CD4-positive, alpha-beta T cell (primary cell): Measurements from ENCODE around the gene CLSTN1. TPM values are rescaled to one million over a fixed set of nuclear protein-coding genes. Genes with fewer than 3 reads are reported as not detected.

Source experiments
- ATAC-seq: fragments of 200-7000 bp; cut with Tn5 transposase; one replicate; pipeline ENCODE4 v1.10.0; 2022; ENCODE audit warnings: mild to moderate bottlenecking; ENCODE audit not compliant: poor library complexity
- CTCF ChIA-PET: fragments of 350-600 bp; sonication (Branson Sonifier 250); formaldehyde crosslinking; loops from one replicate; lab custom pipeline; 2021; ENCODE audit warnings: antibody characterized with exemption, inconsistent platforms; lab: Charles Lee
- POLR2A ChIA-PET: fragments of 350-600 bp; sonication (Branson Sonifier 250); formaldehyde crosslinking; loops from one replicate; lab custom pipeline; 2021; ENCODE audit warnings: antibody characterized with exemption, inconsistent platforms; lab: Charles Lee
- DNase-seq, 14 experiments: peaks; one replicate each; pipeline ENCODE4 v3.0.0-alpha.2; 2013 to 2020; ENCODE audit warnings: mixed read lengths in 2 of 14
- H3K27ac ChIP-seq, 2 donors: one replicate each; pipeline versions ENCODE4 v1.5.1 to v1.7.0; 2013; ENCODE audit warnings: low read length in 2 of 2, low read depth in 1 of 2, mild to moderate bottlenecking in 1 of 2
- H3K27me3 ChIP-seq, 2 experiments: 1 replicate in 1 of 2; 2 replicates in 1 of 2; pipeline versions ENCODE4 v1.6.1 to v1.7.0; 2013; ENCODE audit warnings: low read length in 2 of 2, control low read depth in 1 of 2, mild to moderate bottlenecking in 1 of 2, moderate library complexity in 1 of 2; ENCODE audit not compliant: insufficient read depth in 2 of 2, control insufficient read depth in 1 of 2
- H3K36me3 ChIP-seq: one replicate; pipeline ENCODE4 v1.6.1; 2013; ENCODE audit warnings: low read length, control low read depth; ENCODE audit not compliant: insufficient read depth
- H3K4me1 ChIP-seq: one replicate; pipeline ENCODE4 v1.6.1; 2013; ENCODE audit warnings: low read length, control low read depth; ENCODE audit not compliant: insufficient read depth
- H3K4me3 ChIP-seq: one replicate; pipeline ENCODE4 v1.5.1; 2013; ENCODE audit warnings: mild to moderate bottlenecking, low read length, moderate library complexity
- H3K9me3 ChIP-seq, 2 experiments: 1 replicate in 1 of 2; 2 replicates in 1 of 2; pipeline versions ENCODE4 v1.6.1 to v1.7.0; 2013; ENCODE audit warnings: low read length in 2 of 2, mild to moderate bottlenecking in 2 of 2, control low read depth in 1 of 2, moderate library complexity in 1 of 2; ENCODE audit not compliant: control insufficient read depth in 1 of 2, insufficient read depth in 1 of 2
- H3K27ac Mint-ChIP-seq: one replicate; pipeline ENCODE4 v1.8.0; 2020; ENCODE audit warnings: mixed read lengths
- H3K27me3 Mint-ChIP-seq: one replicate; pipeline ENCODE4 v1.8.0; 2021; ENCODE audit warnings: mixed read lengths
- H3K36me3 Mint-ChIP-seq: one replicate; pipeline ENCODE4 v1.8.0; 2021; ENCODE audit warnings: low read depth, mixed read lengths
- H3K4me1 Mint-ChIP-seq: one replicate; pipeline ENCODE4 v1.8.0; 2021; ENCODE audit warnings: low read depth, mixed read lengths
- H3K4me3 Mint-ChIP-seq: one replicate; pipeline ENCODE4 v1.8.0; 2020; ENCODE audit warnings: mild to moderate bottlenecking, mixed read lengths
- H3K9me3 Mint-ChIP-seq: one replicate; pipeline ENCODE4 v1.8.0; 2020; ENCODE audit warnings: mixed read lengths
- intact Hi-C, 2 experiments: fragments of 100-400 bp; cut with DNase I in 1 of 2; cut with micrococcal nuclease in 1 of 2; formaldehyde crosslinking; loops; one replicate each; pipeline versions ENCODE4 v1.15.1 to v1.9.0; 2023 to 2025; cut with DNase I, micrococcal nuclease
- total RNA-seq, 174 experiments: library from RNA in 2 of 174; stranded (reverse) in 2 of 174; gene quantifications; one replicate each; pipeline ENCODE4 v1.2.3 and lab custom pipeline; 2021 to 2026
- TF ChIP-seq, protein P1 (sequence below): fragments of 200-600 bp; IDR thresholded peaks from one replicate; pipeline ENCODE4 v1.8.0; 2022; ENCODE audit warnings: antibody characterized with exemption, mild to moderate bottlenecking

The CLSTN1 gene
- total RNA-seq, 2 experiments from 2014 or later = 66.8 to 68.1 TPM

- no peak overlapping the region for H3K27ac Mint-ChIP-seq
- H3K9me3 ChIP-seq = no peaks in the 10 kb centered on the region
- CTCF ChIA-PET = interaction anchor here (0.6 to 0.9 kb wide), 2 partner anchors 11 to 16 kb away, joined by 3 read pairs; no protein-coding TSS in a partner anchor
- DNase-seq = no peak
- no peak overlapping the region for H3K4me3 Mint-ChIP-seq
- H3K4me1 ChIP-seq = peaks cover 3% of the 10 kb centered on the region
- no peak overlapping the region for H3K4me3 ChIP-seq
- TF ChIP-seq, protein P1, sequence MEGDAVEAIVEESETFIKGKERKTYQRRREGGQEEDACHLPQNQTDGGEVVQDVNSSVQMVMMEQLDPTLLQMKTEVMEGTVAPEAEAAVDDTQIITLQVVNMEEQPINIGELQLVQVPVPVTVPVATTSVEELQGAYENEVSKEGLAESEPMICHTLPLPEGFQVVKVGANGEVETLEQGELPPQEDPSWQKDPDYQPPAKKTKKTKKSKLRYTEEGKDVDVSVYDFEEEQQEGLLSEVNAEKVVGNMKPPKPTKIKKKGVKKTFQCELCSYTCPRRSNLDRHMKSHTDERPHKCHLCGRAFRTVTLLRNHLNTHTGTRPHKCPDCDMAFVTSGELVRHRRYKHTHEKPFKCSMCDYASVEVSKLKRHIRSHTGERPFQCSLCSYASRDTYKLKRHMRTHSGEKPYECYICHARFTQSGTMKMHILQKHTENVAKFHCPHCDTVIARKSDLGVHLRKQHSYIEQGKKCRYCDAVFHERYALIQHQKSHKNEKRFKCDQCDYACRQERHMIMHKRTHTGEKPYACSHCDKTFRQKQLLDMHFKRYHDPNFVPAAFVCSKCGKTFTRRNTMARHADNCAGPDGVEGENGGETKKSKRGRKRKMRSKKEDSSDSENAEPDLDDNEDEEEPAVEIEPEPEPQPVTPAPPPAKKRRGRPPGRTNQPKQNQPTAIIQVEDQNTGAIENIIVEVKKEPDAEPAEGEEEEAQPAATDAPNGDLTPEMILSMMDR = no peak
- no peak overlapping the region for H3K27ac ChIP-seq
- ATAC-seq = peak; percentile 76
- peaks cover 13% of the 10 kb centered on the region for H3K36me3 ChIP-seq
- intact Hi-C loops = no loop called here
- H3K4me1 Mint-ChIP-seq = peaks cover 24% of the 10 kb centered on the region
- H3K36me3 Mint-ChIP-seq = peaks cover 17% of the 10 kb centered on the region
- H3K27me3 Mint-ChIP-seq = no peaks in the 10 kb centered on the region
- POLR2A ChIA-PET = no interaction called here
- no peaks in the 10 kb centered on the region for H3K9me3 Mint-ChIP-seq
- H3K27me3 ChIP-seq = no peaks in the 10 kb centered on the region
Observed at GRCh38 chr1:9770298-9770697, 53.5 kb downstream of the CLSTN1 start.

DNA sequence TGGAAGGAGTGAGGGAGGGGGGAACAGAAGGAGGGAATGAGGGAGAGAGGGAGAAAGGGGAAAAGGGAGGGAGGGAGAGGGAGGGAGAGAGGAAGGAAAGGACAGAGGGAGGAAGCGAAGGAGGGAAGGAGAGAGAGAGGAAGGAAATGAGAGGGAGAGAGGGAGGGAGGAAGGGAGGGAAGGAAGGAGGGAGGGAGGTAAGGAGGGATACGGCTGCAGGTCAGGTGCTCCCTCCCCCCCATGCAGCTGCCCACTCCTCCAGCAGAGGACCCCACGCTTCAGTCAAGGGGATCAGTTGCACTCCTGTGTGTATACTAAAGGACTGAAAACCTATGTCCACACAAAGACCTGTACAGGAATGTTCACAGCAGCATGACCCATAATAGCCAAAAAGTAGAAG is 54.8 kb downstream of the CLSTN1 start:
- POLR2A ChIA-PET = no interaction called here
- H3K9me3 ChIP-seq = no peaks in the 10 kb centered on the region
- CTCF ChIA-PET = no interaction called here
- Mint-ChIP-seq H3K4me1 (peaks cover 22% of the 10 kb centered on the region), H3K9me3 (no peaks in the 10 kb centered on the region), H3K27me3 (no peaks in the 10 kb centered on the region), H3K4me3 (no peak overlapping the region), H3K36me3 (peaks cover 23% of the 10 kb centered on the region), H3K27ac (no peak overlapping the region)
- DNase-seq = no peak
- no peak overlapping the region for H3K4me3 ChIP-seq
- no peaks in the 10 kb centered on the region for H3K27me3 ChIP-seq
- H3K27ac ChIP-seq = no peak overlapping the region
- TF ChIP-seq, protein P1 = no peak
- H3K4me1 ChIP-seq = peaks cover 3% of the 10 kb centered on the region
- no peak for ATAC-seq
- intact Hi-C loops = no loop called here
- H3K36me3 ChIP-seq = peaks cover 13% of the 10 kb centered on the region

DNA sequence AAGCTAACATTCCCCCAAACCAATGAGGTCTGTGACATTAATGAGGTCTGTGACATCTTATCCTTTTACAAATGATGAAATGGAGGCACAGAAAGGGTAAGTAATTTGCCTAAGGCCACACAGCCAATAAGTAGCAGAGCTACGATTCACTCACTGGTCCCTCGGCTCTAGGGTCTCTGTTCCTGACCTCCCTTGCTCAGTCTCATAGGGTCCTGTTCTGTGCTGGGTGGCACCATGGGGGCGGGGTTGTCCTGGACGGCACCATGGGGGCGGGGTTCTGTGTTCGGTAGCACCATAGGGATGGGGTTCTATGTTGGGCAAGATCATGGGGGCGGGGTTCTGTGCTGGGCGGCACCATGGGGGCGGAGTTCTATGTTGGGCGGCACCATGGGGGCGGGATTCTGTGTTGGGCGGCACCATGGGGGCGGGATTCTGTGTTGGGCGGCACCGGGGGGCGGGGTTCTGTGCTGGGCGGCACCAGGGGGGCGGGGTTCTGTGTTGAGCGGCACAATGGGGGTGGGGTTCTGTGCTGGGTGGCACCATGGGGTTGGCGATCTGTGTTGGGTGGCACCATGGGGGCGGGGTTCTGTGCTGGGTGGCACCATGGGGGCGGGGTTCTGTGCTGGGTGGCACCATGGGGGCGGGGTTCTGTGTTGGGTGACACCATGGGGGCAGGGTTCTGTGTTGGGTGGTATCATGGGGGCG is 55.6 kb downstream of the CLSTN1 start:
- no peak overlapping the region for H3K27ac ChIP-seq
- no peak overlapping the region for H3K4me3 ChIP-seq
- Mint-ChIP-seq H3K27me3 (no peaks in the 10 kb centered on the region), H3K36me3 (peaks cover 28% of the 10 kb centered on the region), H3K4me1 (peaks cover 29% of the 10 kb centered on the region), H3K4me3 (no peak overlapping the region), H3K9me3 (no peaks in the 10 kb centered on the region), H3K27ac (no peak overlapping the region)
- TF ChIP-seq, protein P1 = no peak
- peaks cover 10% of the 10 kb centered on the region for H3K36me3 ChIP-seq
- no peaks in the 10 kb centered on the region for H3K27me3 ChIP-seq
- DNase-seq (peak in 5 of 14 experiments; percentile 8 to 54 (median 27)), ATAC-seq (peak; percentile 29)
- ChIA-PET POLR2A (no interaction called here), CTCF (no interaction called here)
- intact Hi-C loops = no loop called here
- peaks cover 3% of the 10 kb centered on the region for H3K4me1 ChIP-seq
- no peaks in the 10 kb centered on the region for H3K9me3 ChIP-seq
